ENCODE results near the gene PRPS2. TPM values are rescaled to one million over a fixed set of nuclear protein-coding genes. Genes with fewer than 3 reads are reported as not detected.

Gene PRPS2
- total and polyA plus RNA-seq, 2 donors (not counting 3 experiments of a cell fraction or from before 2014, with no cell fraction given): 15.9 to 36.7 TPM

GRCh38 chrX:12867685-12868084 lies 76.5 kb downstream of the PRPS2 start:
- DNase-seq (ENCODE audit: low read depth, low spot score) (no peak), FAIRE-seq (no peak)
- Histone ChIP-seq H3K79me2 (ENCODE audit: control insufficient read depth, insufficient read depth, low read length) (no peaks in the 10 kb centered on the region), H3K27me3 (ENCODE audit: control insufficient read depth in 2 of 2, insufficient read depth in 2 of 2, low read length in 2 of 2) (peaks cover 0 to 6% of the 10 kb centered on the region in 2 experiments), H3K4me1 (ENCODE audit: control insufficient read depth, extremely low read depth, insufficient read depth, low read length) (no peaks in the 10 kb centered on the region), H3K9ac (replicated peaks; ENCODE audit: extremely low read depth, insufficient read depth, low read length) (no peak overlapping the region), H4K20me1 (replicated peaks; ENCODE audit: control insufficient read depth, extremely low read depth, insufficient read depth, low read length) (no peaks in the 10 kb centered on the region), H2AFZ (ENCODE audit: low read depth, low read length) (no peak overlapping the region), H3K4me2 (ENCODE audit: insufficient read depth, low read length) (no peak overlapping the region), H3K27ac (ENCODE audit: insufficient read depth, low read depth, low read length) (no peak overlapping the region), H3K9me3 (replicated peaks; ENCODE audit: control insufficient read depth, insufficient read depth, low read length) (no peaks in the 10 kb centered on the region), H3K4me3 (replicated peaks in 1 of 3; ENCODE audit: insufficient read depth in 1 of 3, low read depth in 1 of 3, low read length in 3 of 3) (no peak overlapping the region), H3K36me3 (ENCODE audit: control insufficient read depth in 2 of 2, extremely low read depth in 1 of 2, insufficient read depth in 2 of 2, low read length in 2 of 2) (no peaks in the 10 kb centered on the region), H3K9me1 (replicated peaks; ENCODE audit: control insufficient read depth, extremely low read depth, insufficient read depth, low read length) (no peaks in the 10 kb centered on the region)
- CTCF ChIA-PET: no interaction called here
- POLR2A ChIA-PET: no interaction called here
- TF ChIP-seq JUN (IDR thresholded peaks at IDR 0.05; ENCODE audit: borderline replicate concordance, insufficient read depth, insufficient read length, low read depth) (no peak), MYC (IDR thresholded peaks at IDR 0.05; ENCODE audit: low read depth, low read length) (no peak)
- dilution Hi-C loops (cut with MboI; ENCODE audit: extremely low pct_ligation_motif_present, low sequenced_read_pairs): no loop called here
- intact Hi-C loops (cut with micrococcal nuclease): no loop called here
- BruUV-seq (replicated peaks): no TSS peak

DNA sequence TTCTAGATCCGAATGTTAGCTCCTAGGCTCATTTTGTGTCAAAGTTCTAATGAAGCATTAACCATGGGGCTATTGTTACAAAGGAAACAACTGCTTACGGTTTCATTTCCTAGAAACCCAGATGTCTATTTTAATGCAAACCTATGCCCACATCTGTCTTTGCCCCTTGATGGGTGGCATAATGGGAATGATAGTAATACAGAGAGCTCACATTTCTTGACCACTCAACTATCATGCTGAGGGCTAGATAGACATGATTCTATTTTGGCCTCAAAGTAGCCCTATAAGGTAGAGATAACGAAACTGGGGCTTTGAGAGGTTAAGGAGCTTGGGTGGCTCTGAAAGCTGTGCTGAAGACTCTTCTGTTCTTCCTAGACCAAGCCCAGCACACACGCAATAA lies 77.5 kb downstream of the PRPS2 start:
- FAIRE-seq: no peak
- Histone ChIP-seq H3K27me3 (ENCODE audit: control insufficient read depth in 2 of 2, insufficient read depth in 2 of 2, low read length in 2 of 2) (peaks cover 0 to 6% of the 10 kb centered on the region in 2 experiments), H3K9me3 (replicated peaks; ENCODE audit: control insufficient read depth, insufficient read depth, low read length) (no peaks in the 10 kb centered on the region), H3K4me2 (ENCODE audit: insufficient read depth, low read length) (no peak overlapping the region), H3K9me1 (replicated peaks; ENCODE audit: control insufficient read depth, extremely low read depth, insufficient read depth, low read length) (no peaks in the 10 kb centered on the region), H3K27ac (ENCODE audit: insufficient read depth, low read depth, low read length) (no peak overlapping the region), H3K36me3 (ENCODE audit: control insufficient read depth in 2 of 2, extremely low read depth in 1 of 2, insufficient read depth in 2 of 2, low read length in 2 of 2) (no peaks in the 10 kb centered on the region), H3K79me2 (ENCODE audit: control insufficient read depth, insufficient read depth, low read length) (no peaks in the 10 kb centered on the region), H2AFZ (ENCODE audit: low read depth, low read length) (no peak overlapping the region), H3K4me3 (replicated peaks in 1 of 3; ENCODE audit: insufficient read depth in 1 of 3, low read depth in 1 of 3, low read length in 3 of 3) (no peak overlapping the region), H3K9ac (replicated peaks; ENCODE audit: extremely low read depth, insufficient read depth, low read length) (no peak overlapping the region), H3K4me1 (ENCODE audit: control insufficient read depth, extremely low read depth, insufficient read depth, low read length) (no peaks in the 10 kb centered on the region), H4K20me1 (replicated peaks; ENCODE audit: control insufficient read depth, extremely low read depth, insufficient read depth, low read length) (no peaks in the 10 kb centered on the region)
- BruUV-seq (replicated peaks): no TSS peak
- POLR2A ChIA-PET: no interaction called here
- TF ChIP-seq JUN (IDR thresholded peaks at IDR 0.05; ENCODE audit: borderline replicate concordance, insufficient read depth, insufficient read length, low read depth) (no peak), POLR2AphosphoS5 (IDR thresholded peaks at IDR 0.05; ENCODE audit: insufficient read depth, low read depth, low read length) (no peak), EZH2 (IDR thresholded peaks at IDR 0.05; ENCODE audit: borderline replicate concordance, low read depth, low read length, severe bottlenecking) (no peak), GATA2 (IDR thresholded peaks at IDR 0.05; ENCODE audit: insufficient read depth, insufficient read length, low read depth, low read length) (no peak), FOS (IDR thresholded peaks at IDR 0.05; ENCODE audit: borderline replicate concordance, insufficient read depth, low read length) (no peak)
- TF ChIP-seq, protein P1, sequence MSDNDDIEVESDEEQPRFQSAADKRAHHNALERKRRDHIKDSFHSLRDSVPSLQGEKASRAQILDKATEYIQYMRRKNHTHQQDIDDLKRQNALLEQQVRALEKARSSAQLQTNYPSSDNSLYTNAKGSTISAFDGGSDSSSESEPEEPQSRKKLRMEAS (IDR thresholded peaks at IDR 0.05; ENCODE audit: insufficient read depth, insufficient read length): no peak
- intact Hi-C loops (cut with micrococcal nuclease): no loop called here
- CTCF ChIA-PET: no interaction called here
- dilution Hi-C loops (cut with MboI; ENCODE audit: extremely low pct_ligation_motif_present, low sequenced_read_pairs): no loop called here
- DNase-seq (ENCODE audit: low read depth, low spot score): no peak

All from endothelial cell of umbilical vein (primary cell).